Esophagus muscularis mucosa (tissue), 3 donors: ENCODE measurements around the gene CKAP2.

Source experiments
- POLR2A ChIP-seq: fragments of 450-650 bp; IDR thresholded peaks from one replicate; pipeline ENCODE4 v1.6.1; 2017; ENCODE audit warnings: antibody characterized with exemption, moderate library complexity, mild to moderate bottlenecking, low read depth
- TF ChIP-seq, protein P1 (sequence below), 3 experiments: fragments of 200-600 bp in 2 of 3; fragments of 450-650 bp in 1 of 3; sonication (generic) in 2 of 3; IDR thresholded peaks; one replicate each; pipeline ENCODE4 v1.5.1; 2017 to 2019; ENCODE audit warnings: antibody characterized with exemption in 3 of 3, mild to moderate bottlenecking in 2 of 3, moderate library complexity in 1 of 3

DNA sequence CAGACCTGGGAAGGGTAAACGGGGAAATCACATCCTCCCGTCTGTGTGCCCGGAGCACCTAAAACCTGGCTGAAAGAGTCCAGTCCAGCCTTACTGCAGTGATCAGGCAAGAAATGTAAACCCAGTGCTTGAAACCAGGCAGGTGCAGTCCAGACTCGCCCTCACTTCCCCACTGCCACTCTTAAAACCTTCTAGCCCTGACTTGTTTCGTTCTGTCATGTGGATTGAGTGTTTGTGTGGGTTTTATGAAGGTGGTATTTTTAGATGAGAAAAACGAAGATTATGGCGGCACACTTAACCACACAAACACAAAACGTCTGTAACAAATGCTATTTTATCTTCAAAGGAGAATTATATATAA, 839 bp upstream of the CKAP2 start:
- TF ChIP-seq POLR2A, result no peak
- TF ChIP-seq, protein P1, sequence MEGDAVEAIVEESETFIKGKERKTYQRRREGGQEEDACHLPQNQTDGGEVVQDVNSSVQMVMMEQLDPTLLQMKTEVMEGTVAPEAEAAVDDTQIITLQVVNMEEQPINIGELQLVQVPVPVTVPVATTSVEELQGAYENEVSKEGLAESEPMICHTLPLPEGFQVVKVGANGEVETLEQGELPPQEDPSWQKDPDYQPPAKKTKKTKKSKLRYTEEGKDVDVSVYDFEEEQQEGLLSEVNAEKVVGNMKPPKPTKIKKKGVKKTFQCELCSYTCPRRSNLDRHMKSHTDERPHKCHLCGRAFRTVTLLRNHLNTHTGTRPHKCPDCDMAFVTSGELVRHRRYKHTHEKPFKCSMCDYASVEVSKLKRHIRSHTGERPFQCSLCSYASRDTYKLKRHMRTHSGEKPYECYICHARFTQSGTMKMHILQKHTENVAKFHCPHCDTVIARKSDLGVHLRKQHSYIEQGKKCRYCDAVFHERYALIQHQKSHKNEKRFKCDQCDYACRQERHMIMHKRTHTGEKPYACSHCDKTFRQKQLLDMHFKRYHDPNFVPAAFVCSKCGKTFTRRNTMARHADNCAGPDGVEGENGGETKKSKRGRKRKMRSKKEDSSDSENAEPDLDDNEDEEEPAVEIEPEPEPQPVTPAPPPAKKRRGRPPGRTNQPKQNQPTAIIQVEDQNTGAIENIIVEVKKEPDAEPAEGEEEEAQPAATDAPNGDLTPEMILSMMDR (IDR thresholded peaks at IDR 0.05), result no peak
